ENCODE measurements around the gene MRPL43.

DNA sequence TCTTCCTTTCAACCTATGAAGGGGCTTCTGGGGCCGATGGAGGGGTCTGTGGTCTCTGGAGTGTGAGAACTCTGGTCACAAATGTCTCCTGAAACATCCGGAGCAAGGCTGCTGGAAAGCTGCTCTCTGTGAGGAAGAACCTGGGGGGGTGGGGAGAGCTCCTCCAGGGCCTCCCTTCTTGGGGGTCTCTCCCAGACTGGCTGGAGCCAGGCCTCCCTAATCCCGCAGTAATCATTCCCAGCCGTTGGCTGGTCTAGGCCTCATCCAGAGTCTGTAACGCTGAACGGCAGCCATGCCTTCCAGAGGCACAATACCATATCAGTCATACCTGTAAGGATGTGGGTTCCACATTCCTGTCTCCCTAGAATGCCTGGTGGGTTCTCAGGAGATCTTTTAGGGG lies 7.9 kb upstream of the MRPL43 start:
- TF ChIP-seq, protein P1, sequence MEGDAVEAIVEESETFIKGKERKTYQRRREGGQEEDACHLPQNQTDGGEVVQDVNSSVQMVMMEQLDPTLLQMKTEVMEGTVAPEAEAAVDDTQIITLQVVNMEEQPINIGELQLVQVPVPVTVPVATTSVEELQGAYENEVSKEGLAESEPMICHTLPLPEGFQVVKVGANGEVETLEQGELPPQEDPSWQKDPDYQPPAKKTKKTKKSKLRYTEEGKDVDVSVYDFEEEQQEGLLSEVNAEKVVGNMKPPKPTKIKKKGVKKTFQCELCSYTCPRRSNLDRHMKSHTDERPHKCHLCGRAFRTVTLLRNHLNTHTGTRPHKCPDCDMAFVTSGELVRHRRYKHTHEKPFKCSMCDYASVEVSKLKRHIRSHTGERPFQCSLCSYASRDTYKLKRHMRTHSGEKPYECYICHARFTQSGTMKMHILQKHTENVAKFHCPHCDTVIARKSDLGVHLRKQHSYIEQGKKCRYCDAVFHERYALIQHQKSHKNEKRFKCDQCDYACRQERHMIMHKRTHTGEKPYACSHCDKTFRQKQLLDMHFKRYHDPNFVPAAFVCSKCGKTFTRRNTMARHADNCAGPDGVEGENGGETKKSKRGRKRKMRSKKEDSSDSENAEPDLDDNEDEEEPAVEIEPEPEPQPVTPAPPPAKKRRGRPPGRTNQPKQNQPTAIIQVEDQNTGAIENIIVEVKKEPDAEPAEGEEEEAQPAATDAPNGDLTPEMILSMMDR (IDR thresholded peaks at IDR 0.05; ENCODE audit: insufficient read depth, low read length, poor library complexity, severe bottlenecking): no peak
- TF ChIP-seq EZH2phosphoT487 (conservative IDR thresholded peaks at IDR 0.05; ENCODE audit: low read length): no peak
